Cerebellar cortex (tissue), 1 donor: Measurements from ENCODE around the gene ANKRD42.
A peak's percentile ranks its signal among the peaks of the same experiment; 100 is the strongest.

Experiments
- DNase-seq: peaks from one replicate; pipeline ENCODE4 v3.0.0-alpha.2; 2015; ENCODE audit warnings: low spot score

Gene ANKRD42

DNA sequence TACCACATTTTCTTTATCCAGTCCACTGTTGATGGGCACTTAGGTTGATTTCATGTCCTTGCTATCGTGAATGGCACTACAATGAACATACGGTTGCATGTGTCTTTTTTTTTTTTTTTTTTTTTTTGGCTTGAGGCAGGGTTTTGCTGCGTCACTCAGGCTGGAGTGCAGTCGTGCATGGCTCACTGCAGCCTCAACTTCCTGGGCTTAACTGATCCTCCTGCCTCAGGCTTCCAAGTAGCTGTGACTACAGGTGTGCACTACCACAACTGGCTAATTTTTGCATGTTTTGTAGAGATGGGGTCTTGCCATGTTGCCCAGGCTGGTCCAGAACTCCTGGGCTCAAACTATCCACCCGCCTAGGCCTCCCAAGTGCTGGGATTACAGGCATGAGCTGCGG is 94.1 kb downstream of the ANKRD42 start:
- no peak for DNase-seq

DNA sequence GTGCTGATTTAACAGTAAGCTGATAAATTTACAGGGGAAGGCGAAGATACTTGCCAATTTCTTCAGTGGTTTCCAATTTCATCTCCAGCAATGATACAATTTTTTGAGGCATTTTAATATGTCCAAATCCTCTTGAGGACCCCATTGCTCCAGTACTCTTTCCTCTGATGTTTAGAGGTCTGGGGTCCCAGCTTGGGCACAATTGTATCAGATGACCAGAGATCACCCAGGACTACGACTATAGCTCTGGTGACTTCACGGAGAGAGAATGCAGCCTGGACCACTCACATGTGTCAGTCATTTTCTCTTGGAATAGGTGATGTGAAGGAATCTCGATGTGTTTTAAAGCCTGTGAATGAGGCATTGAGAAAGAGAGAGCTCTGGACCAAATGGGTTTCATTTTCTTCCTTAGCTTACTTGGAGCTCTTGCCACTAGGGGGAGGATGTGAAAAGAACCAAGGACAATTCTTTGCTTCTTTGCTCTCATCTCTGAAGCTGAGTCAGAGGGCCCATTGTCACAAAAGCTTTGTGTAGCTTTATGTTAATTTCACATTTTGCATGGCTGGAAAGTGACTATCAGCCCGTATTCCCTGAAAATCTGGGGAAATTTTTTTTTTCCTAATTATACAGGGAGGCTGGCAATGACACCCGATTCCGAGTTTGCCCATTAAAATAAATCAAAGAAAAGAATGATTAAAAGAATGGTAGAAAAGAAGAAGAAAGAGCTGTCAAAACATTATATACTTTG is 99.4 kb downstream of the ANKRD42 start:
- DNase-seq: peak; percentile 83

DNA sequence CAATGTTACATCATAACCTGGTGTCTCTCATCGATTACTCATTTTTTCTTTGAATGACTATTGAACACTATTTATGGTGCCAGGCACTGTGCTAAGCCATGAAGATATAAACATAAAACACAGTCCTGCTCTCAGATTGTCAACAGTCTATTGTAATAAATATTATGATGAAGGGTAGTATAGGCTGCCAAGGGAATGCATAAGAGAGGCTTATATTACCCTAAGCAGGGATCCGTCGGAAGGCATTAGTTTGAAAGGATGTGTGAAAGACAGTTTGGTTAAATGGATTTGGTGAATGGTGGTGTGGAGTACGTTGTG is 99.9 kb downstream of the ANKRD42 start:
- no peak for DNase-seq

DNA sequence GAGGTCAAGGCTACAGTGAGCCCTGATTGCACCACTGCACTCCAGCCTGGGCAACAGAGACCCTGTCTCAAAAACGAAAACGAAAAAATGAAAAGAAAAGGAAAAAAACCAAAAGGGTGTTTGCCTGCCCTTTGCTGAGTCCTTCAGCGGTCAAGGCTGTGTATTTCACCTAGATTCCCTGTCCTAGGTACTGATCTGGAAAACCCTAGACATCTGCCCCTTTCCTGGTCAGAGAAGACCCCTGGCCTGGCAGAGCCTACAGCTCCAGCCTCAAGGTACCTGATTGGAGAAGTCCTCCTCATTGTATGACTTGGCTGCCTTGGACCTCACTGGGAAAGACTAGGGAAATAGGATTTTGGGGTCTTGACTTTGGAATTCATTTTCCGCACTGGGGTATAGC is 100.7 kb downstream of the ANKRD42 start:
- DNase-seq: no peak
